ENCODE measurements around the gene BRPF1. TPM values are rescaled to one million over a fixed set of nuclear protein-coding genes. Genes with fewer than 3 reads are reported as not detected.

The BRPF1 gene
- total and polyA plus RNA-seq, 2 donors (not counting 1 experiment from before 2014, with no cell fraction given) = 24.4 to 36.5 TPM

DNA sequence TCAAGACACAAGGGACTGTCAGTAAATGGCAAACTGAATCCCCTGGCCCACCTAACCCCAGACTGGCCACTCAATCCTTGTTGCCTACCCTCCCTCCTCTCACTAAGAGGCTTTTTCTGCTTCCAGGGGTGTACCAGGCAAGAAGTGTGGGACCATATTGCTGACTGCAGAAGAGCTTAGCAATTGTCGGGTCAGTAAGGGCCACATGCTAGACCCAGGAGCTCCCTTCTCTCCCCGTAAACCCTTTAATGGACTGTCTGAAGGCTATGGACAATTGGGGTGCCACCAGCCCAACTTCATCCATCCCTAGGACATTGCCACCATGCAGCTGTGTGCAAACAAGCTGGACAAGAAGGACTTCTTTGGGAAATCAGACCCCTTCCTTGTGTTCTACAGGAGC, 19.1 kb upstream of the BRPF1 start:
- H3K27me3 ChIP-seq (replicated peaks in 1 of 4; ENCODE audit: control extremely low read depth in 1 of 4, control insufficient read depth in 3 of 4, insufficient read depth in 4 of 4, low read length in 3 of 4) = peaks cover 0 to 4% (median 2%) of the 10 kb centered on the region in 4 experiments
- TF ChIP-seq, protein P1, sequence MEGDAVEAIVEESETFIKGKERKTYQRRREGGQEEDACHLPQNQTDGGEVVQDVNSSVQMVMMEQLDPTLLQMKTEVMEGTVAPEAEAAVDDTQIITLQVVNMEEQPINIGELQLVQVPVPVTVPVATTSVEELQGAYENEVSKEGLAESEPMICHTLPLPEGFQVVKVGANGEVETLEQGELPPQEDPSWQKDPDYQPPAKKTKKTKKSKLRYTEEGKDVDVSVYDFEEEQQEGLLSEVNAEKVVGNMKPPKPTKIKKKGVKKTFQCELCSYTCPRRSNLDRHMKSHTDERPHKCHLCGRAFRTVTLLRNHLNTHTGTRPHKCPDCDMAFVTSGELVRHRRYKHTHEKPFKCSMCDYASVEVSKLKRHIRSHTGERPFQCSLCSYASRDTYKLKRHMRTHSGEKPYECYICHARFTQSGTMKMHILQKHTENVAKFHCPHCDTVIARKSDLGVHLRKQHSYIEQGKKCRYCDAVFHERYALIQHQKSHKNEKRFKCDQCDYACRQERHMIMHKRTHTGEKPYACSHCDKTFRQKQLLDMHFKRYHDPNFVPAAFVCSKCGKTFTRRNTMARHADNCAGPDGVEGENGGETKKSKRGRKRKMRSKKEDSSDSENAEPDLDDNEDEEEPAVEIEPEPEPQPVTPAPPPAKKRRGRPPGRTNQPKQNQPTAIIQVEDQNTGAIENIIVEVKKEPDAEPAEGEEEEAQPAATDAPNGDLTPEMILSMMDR (IDR thresholded peaks at IDR 0.05) = no peak
- no peak for TF ChIP-seq EZH2 (IDR thresholded peaks at IDR 0.05; ENCODE audit: borderline replicate concordance, insufficient read depth, low read depth, low read length, poor library complexity, severe bottlenecking)
- no peak overlapping the region for H3K4me2 ChIP-seq (replicated peaks; ENCODE audit: low read depth, low read length, poor library complexity, severe bottlenecking)
- no peaks in the 10 kb centered on the region for H3K4me1 ChIP-seq (ENCODE audit: control insufficient read depth in 2 of 2, insufficient read depth in 2 of 2, low read length in 2 of 2)
- POLR2A ChIA-PET = no interaction called here
- intact Hi-C loops (cut with micrococcal nuclease) = no loop called here
- WGBS (ENCODE audit: insufficient coverage) = 63% methylated on average over 2 of the region's 2 CpGs
- CTCF ChIA-PET = no interaction called here
- H3K4me3 ChIP-seq (ENCODE audit: control extremely low read depth in 1 of 5, extremely low read depth in 1 of 5, insufficient read depth in 1 of 5, low read depth in 2 of 5, low read length in 4 of 5) = no peak overlapping the region
- DNase-seq (no peak), ATAC-seq (ENCODE audit: low read depth) (no peak)
- no peaks in the 10 kb centered on the region for H3K9me3 ChIP-seq (ENCODE audit: control extremely low read depth in 1 of 3, control insufficient read depth in 2 of 3, insufficient read depth in 1 of 3, low read length in 2 of 3)
- no peaks in the 10 kb centered on the region for H3K79me2 ChIP-seq (ENCODE audit: control insufficient read depth, insufficient read depth, low read length)
- no peak overlapping the region for H3K27ac ChIP-seq (ENCODE audit: low read length in 2 of 2)
- no peaks in the 10 kb centered on the region for H3K36me3 ChIP-seq (replicated peaks in 1 of 2; ENCODE audit: control extremely low read depth in 1 of 2, control insufficient read depth in 1 of 2, extremely low read depth in 1 of 2, insufficient read depth in 2 of 2, low read length in 1 of 2)
- H2AFZ ChIP-seq (ENCODE audit: insufficient read depth, low read depth, low read length, poor library complexity, severe bottlenecking) = no peak overlapping the region
- Mint-ChIP-seq H3K4me3 (no peak overlapping the region), H3K27ac (no peak overlapping the region), H3K4me1 (peaks cover 3% of the 10 kb centered on the region), H3K27me3 (peaks cover 38% of the 10 kb centered on the region), H3K9me3 (ENCODE audit: insufficient read depth) (no peaks in the 10 kb centered on the region)
- no peak overlapping the region for H3K9ac ChIP-seq (ENCODE audit: low read length)
- no peaks in the 10 kb centered on the region for H4K20me1 ChIP-seq (ENCODE audit: control insufficient read depth, insufficient read depth, low read length, poor library complexity, severe bottlenecking)

DNA sequence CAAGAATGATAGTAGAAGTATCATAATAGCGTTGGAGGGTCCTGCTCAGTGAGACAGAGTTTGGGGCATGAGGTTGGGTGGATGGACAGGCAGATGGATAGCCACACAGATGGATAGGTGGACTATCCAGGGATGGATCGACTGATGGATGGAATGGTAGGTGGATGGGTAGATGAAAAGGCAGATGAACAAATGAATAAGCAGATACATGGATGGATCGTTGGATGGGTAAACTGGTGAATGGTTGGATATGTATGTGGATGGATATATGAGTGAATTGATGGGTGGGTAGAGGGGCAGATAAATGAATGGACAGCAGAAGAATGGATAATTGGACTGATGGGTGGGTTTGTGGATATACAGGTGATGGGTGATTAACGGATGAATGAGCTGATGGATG, 18.4 kb upstream of the BRPF1 start:
- H3K9ac ChIP-seq (ENCODE audit: low read length) = no peak overlapping the region
- H3K4me2 ChIP-seq (replicated peaks; ENCODE audit: low read depth, low read length, poor library complexity, severe bottlenecking) = no peak overlapping the region
- TF ChIP-seq, protein P1 (IDR thresholded peaks at IDR 0.05) = no peak
- no peak for TF ChIP-seq EZH2 (IDR thresholded peaks at IDR 0.05; ENCODE audit: borderline replicate concordance, insufficient read depth, low read depth, low read length, poor library complexity, severe bottlenecking)
- CTCF ChIA-PET = no interaction called here
- no peaks in the 10 kb centered on the region for H3K79me2 ChIP-seq (ENCODE audit: control insufficient read depth, insufficient read depth, low read length)
- no peaks in the 10 kb centered on the region for H3K36me3 ChIP-seq (replicated peaks in 1 of 2; ENCODE audit: control extremely low read depth in 1 of 2, control insufficient read depth in 1 of 2, extremely low read depth in 1 of 2, insufficient read depth in 2 of 2, low read length in 1 of 2)
- H3K9me3 Mint-ChIP-seq (ENCODE audit: insufficient read depth) = no peaks in the 10 kb centered on the region
- intact Hi-C loops (cut with micrococcal nuclease) = no loop called here
- no peak overlapping the region for H3K4me3 ChIP-seq (ENCODE audit: control extremely low read depth in 1 of 5, extremely low read depth in 1 of 5, insufficient read depth in 1 of 5, low read depth in 2 of 5, low read length in 4 of 5)
- H3K4me3 Mint-ChIP-seq = no peak overlapping the region
- H4K20me1 ChIP-seq (ENCODE audit: control insufficient read depth, insufficient read depth, low read length, poor library complexity, severe bottlenecking) = no peaks in the 10 kb centered on the region
- H3K27me3 Mint-ChIP-seq = peaks cover 38% of the 10 kb centered on the region
- peaks cover 3% of the 10 kb centered on the region for H3K4me1 Mint-ChIP-seq
- H2AFZ ChIP-seq (ENCODE audit: insufficient read depth, low read depth, low read length, poor library complexity, severe bottlenecking) = no peak overlapping the region
- WGBS (ENCODE audit: insufficient coverage) = 77% methylated on average over 4 of the region's 4 CpGs
- POLR2A ChIA-PET = no interaction called here
- no peaks in the 10 kb centered on the region for H3K9me3 ChIP-seq (ENCODE audit: control extremely low read depth in 1 of 3, control insufficient read depth in 2 of 3, insufficient read depth in 1 of 3, low read length in 2 of 3)
- ATAC-seq (ENCODE audit: low read depth) = no peak
- H3K27ac Mint-ChIP-seq = no peak overlapping the region
- no peak for DNase-seq
- no peak overlapping the region for H3K27ac ChIP-seq (ENCODE audit: low read length in 2 of 2)
- H3K27me3 ChIP-seq (replicated peaks in 1 of 4; ENCODE audit: control extremely low read depth in 1 of 4, control insufficient read depth in 3 of 4, insufficient read depth in 4 of 4, low read length in 3 of 4) = peaks cover 0 to 4% (median 2%) of the 10 kb centered on the region in 4 experiments
- no peaks in the 10 kb centered on the region for H3K4me1 ChIP-seq (ENCODE audit: control insufficient read depth in 2 of 2, insufficient read depth in 2 of 2, low read length in 2 of 2)
